Measurements from ENCODE around the gene OMA1.

- TF ChIP-seq CTCF (conservative IDR thresholded peaks at IDR 0.05; ENCODE audit: low read depth, low read length) (no peak), EZH2 (IDR thresholded peaks at IDR 0.05; ENCODE audit: borderline replicate concordance, low read depth, low read length, poor library complexity, severe bottlenecking) (no peak)
Measured at GRCh38 chr1:58454807-58455206, 91.7 kb downstream of the OMA1 start.

Data from A673 (cell line).